ENCODE measurements around the gene ZNF697.
A peak's percentile ranks its signal among the peaks of the same experiment; 100 is the strongest.
"Not testable (repeated sequence)": the region's sequence is repeated elsewhere in the genome, so short reads cannot be mapped to it uniquely, and the experiment has no call there.

Gene ZNF697

GRCh38 chr1:119631433-119632102 is 16.5 kb downstream of the ZNF697 start:
- no peak for DNase-seq (ENCODE audit: low read depth in 2 of 2)

DNA sequence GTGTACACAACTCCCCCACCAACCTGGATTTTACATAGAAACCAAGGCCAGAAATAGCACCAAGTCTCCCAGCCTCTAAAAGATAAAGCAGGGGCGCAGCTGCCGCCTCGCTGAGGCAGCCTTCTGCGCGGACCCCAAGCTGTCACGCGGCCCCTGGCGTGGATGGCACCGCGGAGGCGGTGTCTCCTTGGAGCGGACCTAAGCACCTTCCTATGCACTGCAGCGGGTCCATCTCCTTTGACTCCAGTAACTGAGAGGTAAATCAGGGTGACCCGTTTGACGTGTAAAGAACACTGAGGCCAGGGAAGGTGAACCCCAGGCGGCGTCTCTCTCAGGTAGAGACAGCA is 17.0 kb downstream of the ZNF697 start:
- no peak for DNase-seq (ENCODE audit: low read depth in 2 of 2)

DNA sequence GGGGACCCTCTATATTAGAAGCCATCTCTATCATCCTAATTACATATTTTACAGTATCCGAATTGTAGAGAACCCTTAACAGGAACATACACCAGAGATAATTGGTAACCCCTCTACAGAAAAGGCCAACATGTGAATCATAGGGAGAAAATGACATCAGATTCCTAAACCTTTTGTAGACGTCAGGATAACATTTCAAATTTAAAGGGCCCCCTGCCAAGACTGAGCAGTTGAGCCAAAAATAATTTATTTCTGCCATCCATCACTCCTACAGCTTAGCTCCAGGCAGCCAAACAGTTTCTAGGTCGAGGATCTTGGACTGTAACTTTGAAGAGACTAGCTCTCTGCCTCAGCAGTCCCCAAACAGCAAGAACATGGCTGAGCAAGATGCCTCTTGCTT is 21.2 kb downstream of the ZNF697 start:
- no peak for DNase-seq (ENCODE audit: low read depth in 2 of 2)

DNA sequence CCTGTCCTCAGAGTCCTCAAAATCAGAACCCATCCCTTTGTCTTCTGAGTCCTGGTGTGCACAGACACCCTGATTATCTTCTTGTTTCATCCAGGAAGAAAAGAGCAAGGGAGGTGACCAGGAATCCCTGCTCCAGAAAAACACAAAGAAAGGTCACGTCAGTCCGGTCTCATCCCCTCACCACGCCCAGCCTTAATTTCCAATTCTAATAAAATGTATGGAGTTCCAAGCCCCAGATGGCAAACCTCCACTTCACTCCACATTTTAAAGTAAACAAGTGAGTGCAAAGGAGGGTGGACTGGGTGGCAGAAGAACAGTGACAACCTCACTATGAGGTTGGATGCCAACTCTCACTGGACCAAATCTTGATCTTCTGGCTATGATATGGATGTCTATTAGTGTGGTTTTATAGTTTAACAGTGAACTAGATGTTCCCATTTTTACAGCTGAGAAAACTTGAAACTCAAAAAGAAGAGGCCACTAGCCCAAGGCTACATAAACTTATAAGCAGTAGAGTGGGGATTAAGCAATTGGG is 22.0 kb downstream of the ZNF697 start:
- no peak for DNase-seq (ENCODE audit: low read depth in 2 of 2)

GRCh38 chr1:119623678-119624077 is 24.4 kb downstream of the ZNF697 start:
- no peak for DNase-seq (ENCODE audit: low read depth in 2 of 2)

DNA sequence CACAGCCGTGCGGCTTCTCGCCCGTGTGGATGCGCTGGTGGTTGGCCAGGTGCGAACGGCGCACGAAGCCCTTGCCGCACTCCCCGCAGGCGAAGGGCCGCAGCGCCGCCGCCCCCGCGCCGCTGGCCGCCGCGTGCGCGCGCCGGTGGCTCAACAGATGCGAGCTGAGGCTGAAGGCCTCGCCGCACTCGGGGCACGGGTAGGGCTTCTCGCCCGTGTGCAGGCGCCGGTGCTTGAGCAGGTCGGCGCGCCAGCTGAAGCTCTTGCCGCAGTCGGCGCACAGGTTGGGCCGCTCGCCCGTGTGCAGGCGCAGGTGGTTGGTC is 24.9 kb downstream of the ZNF697 start:
- no peak for DNase-seq (ENCODE audit: low read depth in 2 of 2)

GRCh38 chr1:119622311-119623192 is 25.5 kb downstream of the ZNF697 start:
- no peak for DNase-seq (ENCODE audit: low read depth in 2 of 2)

GRCh38 chr1:119621705-119622104 is 26.4 kb downstream of the ZNF697 start:
- no peak for DNase-seq (ENCODE audit: low read depth in 2 of 2)

GRCh38 chr1:119617751-119618691 is 30.0 kb downstream of the ZNF697 start:
- DNase-seq (ENCODE audit: low read depth in 2 of 2) = no peak

DNA sequence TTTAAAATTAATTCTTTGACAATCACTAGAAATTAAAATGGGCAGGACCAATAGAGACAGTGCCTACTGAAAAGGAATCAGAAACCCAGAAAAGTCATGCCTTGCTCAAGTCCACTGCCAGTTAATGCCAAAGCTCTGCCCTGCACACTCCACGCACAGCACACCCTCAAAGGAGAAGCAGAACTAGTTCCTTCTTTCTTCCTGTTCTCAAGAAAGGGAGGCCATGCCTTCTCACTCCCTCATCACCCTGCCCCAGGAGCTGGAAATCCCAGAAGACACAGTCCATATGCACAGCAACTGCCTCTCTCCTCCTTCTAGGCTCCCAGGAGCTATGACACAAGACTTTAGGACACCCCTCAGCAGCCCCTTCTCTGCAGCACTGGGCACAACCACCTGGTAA is 31.3 kb downstream of the ZNF697 start:
- not testable (repeated sequence) for DNase-seq (ENCODE audit: low read depth in 2 of 2)

DNA sequence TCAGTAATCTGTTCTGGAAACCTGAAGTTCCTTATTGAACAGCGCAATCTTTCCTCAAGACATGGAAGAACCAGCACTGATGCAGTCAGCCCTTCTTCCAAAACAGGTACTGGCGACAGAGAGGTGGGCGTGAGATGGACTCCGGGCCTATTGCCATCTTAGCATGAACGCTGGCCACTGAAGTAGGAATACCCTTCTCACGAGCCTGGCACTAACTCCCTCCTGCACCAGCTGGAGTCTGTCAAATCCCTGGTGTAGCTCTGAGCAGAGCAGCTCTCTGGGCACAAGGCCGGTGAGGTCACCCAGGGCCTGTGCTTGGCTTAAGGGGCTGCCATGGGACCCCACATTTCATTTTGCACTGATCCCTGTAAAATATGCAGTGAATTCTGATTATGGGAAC is 33.0 kb downstream of the ZNF697 start:
- DNase-seq (ENCODE audit: low read depth in 2 of 2) = not testable (repeated sequence)

- DNase-seq (ENCODE audit: low read depth in 2 of 2) = peak in 1 of 2 donors; percentile 14
These were observed 34.0 kb downstream of the ZNF697 start for GRCh38 chr1:119613769-119614720.

GRCh38 chr1:119611701-119612113 is 36.4 kb downstream of the ZNF697 start:
- peak in 1 of 2 donors; percentile 9 for DNase-seq (ENCODE audit: low read depth in 2 of 2)

DNA sequence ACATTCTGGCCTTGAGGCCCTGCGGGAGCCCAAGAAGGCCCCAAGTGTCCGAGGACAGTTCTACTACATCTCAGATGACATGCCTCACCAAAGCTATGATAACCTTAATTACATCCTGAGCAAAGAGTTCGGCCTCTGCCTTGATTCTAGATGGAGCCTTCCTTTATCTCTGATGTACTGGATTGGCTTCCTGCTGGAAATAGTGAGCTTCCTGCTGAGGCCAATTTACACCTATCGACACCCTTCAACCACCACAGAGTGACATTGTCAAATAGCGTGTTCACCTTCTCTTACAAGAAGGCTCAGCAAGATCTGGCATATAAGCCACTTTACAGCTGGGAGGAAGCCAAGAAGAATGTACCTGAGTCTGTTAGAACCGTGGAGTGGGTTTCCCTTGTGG is 39.2 kb downstream of the ZNF697 start:
- DNase-seq (ENCODE audit: low read depth in 2 of 2) = not testable (repeated sequence)

GRCh38 chr1:119607087-119607807 is 40.8 kb downstream of the ZNF697 start:
- not testable (repeated sequence) for DNase-seq (ENCODE audit: low read depth in 2 of 2)

DNA sequence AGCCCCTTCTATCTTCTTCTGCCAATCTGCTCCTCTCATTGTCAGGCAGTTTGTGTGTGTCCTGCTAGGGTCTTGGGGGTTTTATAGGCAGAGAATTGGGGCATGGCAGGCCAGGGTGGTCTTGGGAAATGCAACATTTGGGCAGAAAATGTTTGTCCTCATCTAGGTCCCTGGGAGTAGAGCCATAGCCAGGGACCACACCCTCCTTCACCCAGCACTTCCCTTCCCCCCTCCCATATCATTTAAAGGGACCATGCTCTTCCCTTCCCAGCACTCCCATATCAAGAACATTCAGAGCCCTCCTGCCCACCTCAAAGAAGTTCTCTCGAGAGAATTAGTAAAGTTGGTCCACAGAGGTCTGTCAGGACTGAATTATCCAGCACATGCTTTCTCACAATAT is 41.7 kb downstream of the ZNF697 start:
- DNase-seq (ENCODE audit: low read depth in 2 of 2) = no peak

- no peak for DNase-seq (ENCODE audit: low read depth in 2 of 2)
These were observed 42.4 kb downstream of the ZNF697 start for GRCh38 chr1:119605686-119606085.

- not testable (repeated sequence) for DNase-seq (ENCODE audit: low read depth in 2 of 2)
These were observed 43.0 kb downstream of the ZNF697 start for GRCh38 chr1:119605080-119605479.

- no peak for DNase-seq (ENCODE audit: low read depth in 2 of 2)
These were observed 44.4 kb downstream of the ZNF697 start for GRCh38 chr1:119603695-119604094.

GRCh38 chr1:119603241-119603640 is 44.8 kb downstream of the ZNF697 start:
- not testable (repeated sequence) for DNase-seq (ENCODE audit: low read depth in 2 of 2)
